IMR-90 (cell line): ENCODE data around the gene TSHZ3. TPM values are rescaled to one million over a fixed set of nuclear protein-coding genes. Genes with fewer than 3 reads are reported as not detected.

ENCODE experiments used
- ATAC-seq: fragments of 200-7000 bp; cut with Tn5 transposase; 2 replicates; pipeline ENCODE4 v1.9.1; 2020; ENCODE audit warnings: low read depth, mild to moderate bottlenecking, moderate library complexity
- BruUV-seq: library from RNA; stranded (reverse); fragments of 400-500 nt; replicated peaks from 2 replicates; lab custom pipeline; 2021; lab: Mats Ljungman, UMichigan
- CTCF ChIA-PET: fragments of 300-600 bp; formaldehyde crosslinking; extraction: SDS; loops from one replicate; lab custom pipeline; 2021; ENCODE audit warnings: antibody characterized with exemption; lab: Yijun Ruan, JAX
- POLR2A ChIA-PET: fragments of 300-600 bp; sonication (Branson Sonifier 250); formaldehyde crosslinking; loops from one replicate; lab custom pipeline; 2022; ENCODE audit warnings: antibody characterized with exemption; ENCODE audit not compliant: unreplicated experiment; lab: Charles Lee
- DNase-seq: peaks from one replicate; pipeline ENCODE4 v3.0.0; 2013
- H2AFZ ChIP-seq: replicated peaks from 2 replicates; pipeline ENCODE3; 2013; ENCODE audit warnings: low read length, mild to moderate bottlenecking; ENCODE audit not compliant: poor library complexity
- H2AK5ac ChIP-seq: 2 replicates; pipeline ENCODE4 v1.6.1; 2013; ENCODE audit warnings: low read depth, low read length, inconsistent platforms
- H2AK9ac ChIP-seq: replicated peaks from 2 replicates; pipeline ENCODE3; 2013; ENCODE audit warnings: mild to moderate bottlenecking, low read depth, low read length, moderate library complexity; ENCODE audit not compliant: poor library complexity
- H2BK120ac ChIP-seq: 2 replicates; pipeline ENCODE4 v1.6.1; 2013; ENCODE audit warnings: low read depth, low read length, inconsistent platforms
- H2BK15ac ChIP-seq: 3 replicates; pipeline ENCODE4 v1.6.1; 2013; ENCODE audit warnings: low read depth, low read length, inconsistent platforms
- H2BK20ac ChIP-seq: 2 replicates; pipeline ENCODE4 v1.6.1; 2013; ENCODE audit warnings: low read depth, mild to moderate bottlenecking, inconsistent platforms, low read length, moderate library complexity
- H2BK5ac ChIP-seq: 2 replicates; pipeline ENCODE4 v1.6.1; 2013; ENCODE audit warnings: mild to moderate bottlenecking, low read depth, low read length, inconsistent platforms; ENCODE audit not compliant: poor library complexity, severe bottlenecking
- H3K14ac ChIP-seq: replicated peaks from 2 replicates; pipeline ENCODE4 v1.6.1; 2013; ENCODE audit warnings: low read depth, low read length, inconsistent platforms
- H3K18ac ChIP-seq: 2 replicates; pipeline ENCODE4 v1.6.1; 2013; ENCODE audit warnings: low read depth, low read length, control low read depth
- H3K23ac ChIP-seq: 2 replicates; pipeline ENCODE4 v1.6.1; 2013; ENCODE audit warnings: low read depth, low read length, inconsistent platforms
- H3K27ac ChIP-seq: 2 replicates; pipeline ENCODE4 v1.5.1; 2013; ENCODE audit warnings: mild to moderate bottlenecking, control low read depth, low read length; ENCODE audit not compliant: insufficient read depth
- H3K27me3 ChIP-seq: 2 replicates; pipeline ENCODE4 v1.6.1; 2013; ENCODE audit warnings: low read length; ENCODE audit not compliant: control insufficient read depth, insufficient read depth
- H3K36me3 ChIP-seq: 2 replicates; pipeline ENCODE4 v1.6.1; 2013; ENCODE audit warnings: low read length, mixed read lengths; ENCODE audit not compliant: control insufficient read depth, insufficient read depth
- H3K4ac ChIP-seq: 2 replicates; pipeline ENCODE4 v1.6.1; 2013; ENCODE audit warnings: low read depth, low read length, inconsistent platforms
- H3K4me1 ChIP-seq: 2 replicates; pipeline ENCODE4 v1.6.1; 2013; ENCODE audit warnings: low read length, mixed read lengths; ENCODE audit not compliant: control insufficient read depth, insufficient read depth
- H3K4me2 ChIP-seq: 2 replicates; pipeline ENCODE4 v1.6.1; 2013; ENCODE audit warnings: low read depth, mild to moderate bottlenecking, control low read depth, low read length, moderate library complexity
- H3K4me3 ChIP-seq: 2 replicates; pipeline ENCODE4 v1.5.1; 2013; ENCODE audit warnings: low read depth, mild to moderate bottlenecking, control low read depth, low read length, moderate library complexity; ENCODE audit not compliant: insufficient read depth
- H3K56ac ChIP-seq: 2 replicates; pipeline ENCODE4 v1.6.1; 2013; ENCODE audit warnings: low read length, inconsistent platforms; ENCODE audit not compliant: insufficient read depth; ENCODE audit errors: extremely low read depth
- H3K79me1 ChIP-seq, 2 experiments: 2 replicates each; pipeline ENCODE4 v1.6.1; 2013; ENCODE audit warnings: low read length in 2 of 2, inconsistent platforms in 1 of 2, low read depth in 1 of 2
- H3K9ac ChIP-seq: 2 replicates; pipeline ENCODE4 v1.6.1; 2013; ENCODE audit warnings: low read depth, low read length, control low read depth
- H3K9me1 ChIP-seq: 2 replicates; pipeline ENCODE4 v1.6.1; 2013; ENCODE audit warnings: low read length, inconsistent platforms; ENCODE audit not compliant: insufficient read depth
- H3K9me3 ChIP-seq: 2 replicates; pipeline ENCODE4 v1.6.1; 2013; ENCODE audit warnings: low read length; ENCODE audit not compliant: control insufficient read depth, insufficient read depth
- H4K20me1 ChIP-seq: 2 replicates; pipeline ENCODE4 v1.6.1; 2013; ENCODE audit warnings: low read length, inconsistent platforms; ENCODE audit not compliant: insufficient read depth
- H4K5ac ChIP-seq: 2 replicates; pipeline ENCODE4 v1.6.1; 2013; ENCODE audit warnings: mild to moderate bottlenecking, low read depth, low read length, control low read depth
- H4K8ac ChIP-seq, 2 experiments: 2 replicates each; pipeline ENCODE4 v1.6.1; 2013; ENCODE audit warnings: low read depth in 2 of 2, low read length in 2 of 2, control low read depth in 1 of 2, inconsistent platforms in 1 of 2
- H4K91ac ChIP-seq: 2 replicates; pipeline ENCODE4 v1.6.1; 2013; ENCODE audit warnings: low read depth, low read length, inconsistent platforms; ENCODE audit not compliant: insufficient read depth
- MXI1 ChIP-seq: IDR thresholded peaks from 2 replicates; pipeline ENCODE4 v1.6.1; 2012; ENCODE audit warnings: low read depth, mild to moderate bottlenecking, low read length, moderate library complexity, borderline replicate concordance
- RCOR1 ChIP-seq: IDR thresholded peaks from 2 replicates; pipeline ENCODE4 v1.6.1; 2012; ENCODE audit warnings: mild to moderate bottlenecking, low read length, improper control_type of control experiment; ENCODE audit not compliant: insufficient replicate concordance
- WGBS, 2 experiments: methylation state at CpG; one replicate each; pipeline versions ENCODE4 v1.1.5 to v1.1.7; 2013; ENCODE audit warnings: missing lambda C conversion rate in 2 of 2; ENCODE audit not compliant: insufficient read length in 1 of 2; ENCODE audit errors: extremely low coverage in 2 of 2; 5-methylcytosine and 5-hydroxymethylcytosine counted together
- dilution Hi-C: fragments of 300-500 bp; cut with HindIII; formaldehyde crosslinking; loops from one replicate; pipeline ENCODE4 v1.14.3; 2018; ENCODE audit warnings: low sequenced_read_pairs; ENCODE audit not compliant: unreplicated experiment
- in situ Hi-C: fragments of 300-500 bp; cut with MboI; formaldehyde crosslinking; loops from 3 replicates; pipeline ENCODE4 v1.14.3; 2019; ENCODE audit warnings: low sequenced_read_pairs, inconsistent platforms, mixed read lengths
- intact Hi-C: fragments of 100-400 bp; cut with micrococcal nuclease; formaldehyde crosslinking; loops from 2 replicates; pipeline ENCODE4 v1.10.0; 2022
- polyA plus RNA-seq, 3 experiments: library from polyadenylated mRNA; depleted of rRNA; stranded (reverse); fragments of >200 nt; gene quantifications; 2 replicates each; pipeline ENCODE4 v1.2.3, GENCODE V29; 2012; ENCODE audit warnings: low replicate concordance in 1 of 3
- total RNA-seq: library from RNA; depleted of rRNA; stranded (reverse); fragments of >200 nt; gene quantifications from 2 replicates; pipeline ENCODE4 v1.2.3, GENCODE V29; 2012

TSHZ3 gene
- total and polyA plus RNA-seq, 2 of the 4 experiments (the other 2 are of a cell fraction): 8.1 to 13.0 TPM

- TF ChIP-seq RCOR1: no peak
Measured at GRCh38 chr19:31269425-31270127, 79.7 kb downstream of the TSHZ3 start (continued).

GRCh38 chr19:31268751-31269383 lies 80.4 kb downstream of the TSHZ3 start:
- H3K4me2 ChIP-seq: no peak overlapping the region
- no peak overlapping the region for H4K5ac ChIP-seq
- H4K91ac ChIP-seq: no peak overlapping the region
- H3K4me1 ChIP-seq: peaks cover 2% of the 10 kb centered on the region; the same call in 1 of the 2 replicates
- ATAC-seq (no peak), DNase-seq (no peak)
- H3K23ac ChIP-seq: no peak overlapping the region
- H2AFZ ChIP-seq: no peak overlapping the region
- no peak overlapping the region for H2BK20ac ChIP-seq
- H3K14ac ChIP-seq: no peak overlapping the region
- no peaks in the 10 kb centered on the region for H3K9me3 ChIP-seq
- H3K4me3 ChIP-seq: no peak overlapping the region
- H2AK5ac ChIP-seq: no peak overlapping the region
- H3K9ac ChIP-seq: no peak overlapping the region
- no peak overlapping the region for H2BK15ac ChIP-seq
- dilution Hi-C loops (no loop called here), intact Hi-C loops (no loop called here), in situ Hi-C loops (no loop called here)
- H3K79me1 ChIP-seq: peaks cover 8 to 9% of the 10 kb centered on the region in 2 experiments; a peak in 2 of 4 replicates
- 93% methylated on average over 8 of the region's 15 CpGs; no CpG with 5 or more reads in 1 of the 2 experiments for WGBS, 2 experiments
- H2BK5ac ChIP-seq: no peak overlapping the region
- H3K36me3 ChIP-seq: peaks cover 9% of the 10 kb centered on the region
- H2BK120ac ChIP-seq: no peak overlapping the region
- TF ChIP-seq MXI1: no peak
- H3K56ac ChIP-seq: no peak overlapping the region
- ChIA-PET POLR2A (interaction anchor here (0.6 kb wide), 1 partner anchor 663 kb away, joined by 3 read pairs; no protein-coding TSS in a partner anchor), CTCF (no interaction called here)
- no peaks in the 10 kb centered on the region for H3K9me1 ChIP-seq
- BruUV-seq: no TSS peak
- no peak overlapping the region for H3K4ac ChIP-seq
- no peak overlapping the region for H3K27ac ChIP-seq
- H2AK9ac ChIP-seq: no peak overlapping the region
- H3K18ac ChIP-seq: no peak overlapping the region
- H4K20me1 ChIP-seq: no peaks in the 10 kb centered on the region
- no peak overlapping the region for H4K8ac ChIP-seq
- no peaks in the 10 kb centered on the region for H3K27me3 ChIP-seq
